Measurements from ENCODE around the gene BANP.
"Not testable (repeated sequence)": the region's sequence is repeated elsewhere in the genome, so short reads cannot be mapped to it uniquely, and the experiment has no call there.

The BANP gene

DNA sequence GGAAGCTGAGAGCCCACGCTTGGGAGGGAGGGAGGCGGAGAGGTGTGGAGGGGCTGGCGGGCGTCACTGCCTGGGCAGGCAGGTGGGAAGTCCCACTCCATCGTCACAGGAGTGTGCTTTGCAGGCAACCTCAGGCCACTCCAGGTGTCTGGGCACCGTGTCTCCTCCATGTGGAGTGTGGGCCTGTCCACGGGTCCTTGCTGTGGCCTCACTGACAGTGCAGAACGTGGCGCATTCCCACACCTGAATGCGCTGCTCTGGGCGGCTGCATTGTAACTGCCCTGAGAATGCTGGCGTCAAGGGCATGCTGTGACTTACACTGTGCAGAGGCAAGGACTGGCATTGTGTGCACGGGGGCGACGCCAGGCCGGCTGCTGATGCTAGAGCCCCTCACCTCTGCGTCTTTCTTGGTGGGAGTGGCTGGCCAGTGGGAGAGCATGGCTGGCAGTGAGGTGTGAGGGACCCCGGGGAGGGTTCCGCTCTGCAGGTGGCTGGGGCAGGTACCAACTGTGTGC, 66.4 kb downstream of the BANP start:
- Histone ChIP-seq H3K4me3 (ENCODE audit: low read depth, low read length) (no peak overlapping the region), H3K9me3 (ENCODE audit: control insufficient read depth, insufficient read depth, low read depth, low read length) (no peaks in the 10 kb centered on the region), H3K27ac (ENCODE audit: extremely low read depth, low read depth, low read length) (no peak overlapping the region), H3K36me3 (ENCODE audit: control insufficient read depth in 2 of 2, insufficient read depth in 1 of 2, low read length in 2 of 2) (peaks cover 0 to 31% of the 10 kb centered on the region in 2 experiments; a peak in 1 of 3 replicates), H3K4me1 (ENCODE audit: control insufficient read depth, insufficient read depth, low read length) (no peaks in the 10 kb centered on the region; the same call in 1 of the 2 replicates)
- CTCF ChIA-PET: no interaction called here
- POLR2A ChIA-PET: no interaction called here
- no peak for TF ChIP-seq GLI4 (tag by site-specific recombination; IDR thresholded peaks at IDR 0.05)
- no peak for TF ChIP-seq ZFP3 (tag by site-specific recombination; IDR thresholded peaks at IDR 0.05; ENCODE audit: low read depth)
- TF ChIP-seq ZNF510 (tag by site-specific recombination; IDR thresholded peaks at IDR 0.05; ENCODE audit: insufficient replicate concordance): no peak
- TF ChIP-seq, protein P1, sequence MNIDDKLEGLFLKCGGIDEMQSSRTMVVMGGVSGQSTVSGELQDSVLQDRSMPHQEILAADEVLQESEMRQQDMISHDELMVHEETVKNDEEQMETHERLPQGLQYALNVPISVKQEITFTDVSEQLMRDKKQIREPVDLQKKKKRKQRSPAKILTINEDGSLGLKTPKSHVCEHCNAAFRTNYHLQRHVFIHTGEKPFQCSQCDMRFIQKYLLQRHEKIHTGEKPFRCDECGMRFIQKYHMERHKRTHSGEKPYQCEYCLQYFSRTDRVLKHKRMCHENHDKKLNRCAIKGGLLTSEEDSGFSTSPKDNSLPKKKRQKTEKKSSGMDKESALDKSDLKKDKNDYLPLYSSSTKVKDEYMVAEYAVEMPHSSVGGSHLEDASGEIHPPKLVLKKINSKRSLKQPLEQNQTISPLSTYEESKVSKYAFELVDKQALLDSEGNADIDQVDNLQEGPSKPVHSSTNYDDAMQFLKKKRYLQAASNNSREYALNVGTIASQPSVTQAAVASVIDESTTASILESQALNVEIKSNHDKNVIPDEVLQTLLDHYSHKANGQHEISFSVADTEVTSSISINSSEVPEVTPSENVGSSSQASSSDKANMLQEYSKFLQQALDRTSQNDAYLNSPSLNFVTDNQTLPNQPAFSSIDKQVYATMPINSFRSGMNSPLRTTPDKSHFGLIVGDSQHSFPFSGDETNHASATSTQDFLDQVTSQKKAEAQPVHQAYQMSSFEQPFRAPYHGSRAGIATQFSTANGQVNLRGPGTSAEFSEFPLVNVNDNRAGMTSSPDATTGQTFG (tag by site-specific recombination; IDR thresholded peaks at IDR 0.05; ENCODE audit: borderline replicate concordance): no peak
- no peak for TF ChIP-seq ZNF223 (tag by site-specific recombination; IDR thresholded peaks at IDR 0.05)
- TF ChIP-seq, protein P2, sequence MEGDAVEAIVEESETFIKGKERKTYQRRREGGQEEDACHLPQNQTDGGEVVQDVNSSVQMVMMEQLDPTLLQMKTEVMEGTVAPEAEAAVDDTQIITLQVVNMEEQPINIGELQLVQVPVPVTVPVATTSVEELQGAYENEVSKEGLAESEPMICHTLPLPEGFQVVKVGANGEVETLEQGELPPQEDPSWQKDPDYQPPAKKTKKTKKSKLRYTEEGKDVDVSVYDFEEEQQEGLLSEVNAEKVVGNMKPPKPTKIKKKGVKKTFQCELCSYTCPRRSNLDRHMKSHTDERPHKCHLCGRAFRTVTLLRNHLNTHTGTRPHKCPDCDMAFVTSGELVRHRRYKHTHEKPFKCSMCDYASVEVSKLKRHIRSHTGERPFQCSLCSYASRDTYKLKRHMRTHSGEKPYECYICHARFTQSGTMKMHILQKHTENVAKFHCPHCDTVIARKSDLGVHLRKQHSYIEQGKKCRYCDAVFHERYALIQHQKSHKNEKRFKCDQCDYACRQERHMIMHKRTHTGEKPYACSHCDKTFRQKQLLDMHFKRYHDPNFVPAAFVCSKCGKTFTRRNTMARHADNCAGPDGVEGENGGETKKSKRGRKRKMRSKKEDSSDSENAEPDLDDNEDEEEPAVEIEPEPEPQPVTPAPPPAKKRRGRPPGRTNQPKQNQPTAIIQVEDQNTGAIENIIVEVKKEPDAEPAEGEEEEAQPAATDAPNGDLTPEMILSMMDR (tag by site-specific recombination; IDR thresholded peaks at IDR 0.05): no peak

DNA sequence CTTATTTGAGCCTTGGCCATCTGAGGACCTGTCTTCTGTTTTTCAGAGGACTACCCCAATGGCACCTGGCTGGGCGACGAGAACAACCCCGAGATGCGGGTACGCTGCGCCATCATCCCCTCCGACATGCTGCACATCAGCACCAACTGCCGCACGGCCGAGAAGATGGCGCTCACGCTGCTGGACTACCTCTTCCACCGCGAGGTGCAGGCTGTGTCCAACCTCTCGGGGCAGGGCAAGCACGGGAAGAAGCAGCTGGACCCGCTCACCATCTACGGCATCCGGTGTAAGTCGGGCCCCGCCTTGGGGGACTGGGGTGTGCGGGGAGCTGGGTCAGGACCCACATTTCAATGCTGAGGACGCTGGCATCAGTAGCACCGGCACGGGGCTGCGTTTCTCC, 67.1 kb downstream of the BANP start:
- H3K4me1 ChIP-seq (ENCODE audit: control insufficient read depth, insufficient read depth, low read length); POLR2A ChIA-PET; H3K9me3 ChIP-seq (ENCODE audit: control insufficient read depth, insufficient read depth, low read depth, low read length); H3K4me3 ChIP-seq (ENCODE audit: low read depth, low read length); H3K27ac ChIP-seq (ENCODE audit: extremely low read depth, low read depth, low read length); CTCF ChIA-PET: not testable (repeated sequence)
- H3K36me3 ChIP-seq (ENCODE audit: control insufficient read depth in 2 of 2, insufficient read depth in 1 of 2, low read length in 2 of 2): peaks cover 0 to 35% of the 10 kb centered on the region in 2 experiments; a peak in 1 of 3 replicates

DNA sequence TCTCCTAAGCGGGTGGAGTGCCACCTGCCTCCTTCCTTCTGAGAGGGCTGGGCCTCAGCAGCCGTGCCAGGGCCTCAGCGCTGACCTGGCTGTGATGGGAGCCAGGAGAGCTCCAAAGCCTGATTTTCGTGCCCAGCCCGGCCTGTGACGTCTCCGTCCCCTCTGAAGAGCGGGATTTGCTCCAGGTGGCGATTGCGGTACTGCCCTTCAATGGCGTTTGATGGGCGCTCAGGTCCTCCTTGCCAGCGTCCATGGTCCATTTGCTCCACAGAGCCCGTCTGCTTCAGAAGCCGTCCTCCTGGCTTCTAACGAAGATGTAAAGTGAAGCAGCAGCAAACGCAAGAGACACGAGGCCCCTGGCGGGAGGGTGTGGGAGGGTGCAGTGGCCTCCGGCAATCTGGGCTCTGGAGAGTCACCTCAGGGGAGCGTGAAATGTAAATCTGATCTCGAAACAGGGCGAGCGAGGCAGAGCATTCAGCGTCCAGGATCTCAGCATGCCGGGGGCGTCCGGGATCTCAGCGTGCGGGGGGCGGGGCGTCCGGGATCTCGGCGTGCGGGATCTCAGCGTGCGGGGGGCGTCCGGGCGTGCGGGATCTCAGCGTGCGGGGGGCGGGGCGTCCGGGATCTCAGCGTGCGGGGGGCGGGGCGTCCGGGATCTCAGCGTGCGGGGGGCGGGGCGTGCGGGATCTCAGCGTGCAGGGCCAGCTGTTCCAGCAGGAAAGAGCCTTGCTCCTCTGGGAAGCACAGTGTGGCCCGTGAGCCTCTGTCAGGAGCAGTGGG, 68.0 kb downstream of the BANP start:
- H3K4me1 ChIP-seq (ENCODE audit: control insufficient read depth, insufficient read depth, low read length); H3K4me3 ChIP-seq (ENCODE audit: low read depth, low read length); POLR2A ChIA-PET; H3K27ac ChIP-seq (ENCODE audit: extremely low read depth, low read depth, low read length); H3K9me3 ChIP-seq (ENCODE audit: control insufficient read depth, insufficient read depth, low read depth, low read length); CTCF ChIA-PET: not testable (repeated sequence)
- H3K36me3 ChIP-seq (ENCODE audit: control insufficient read depth in 2 of 2, insufficient read depth in 1 of 2, low read length in 2 of 2): peaks cover 0 to 35% of the 10 kb centered on the region in 2 experiments; a peak in 1 of 3 replicates

DNA sequence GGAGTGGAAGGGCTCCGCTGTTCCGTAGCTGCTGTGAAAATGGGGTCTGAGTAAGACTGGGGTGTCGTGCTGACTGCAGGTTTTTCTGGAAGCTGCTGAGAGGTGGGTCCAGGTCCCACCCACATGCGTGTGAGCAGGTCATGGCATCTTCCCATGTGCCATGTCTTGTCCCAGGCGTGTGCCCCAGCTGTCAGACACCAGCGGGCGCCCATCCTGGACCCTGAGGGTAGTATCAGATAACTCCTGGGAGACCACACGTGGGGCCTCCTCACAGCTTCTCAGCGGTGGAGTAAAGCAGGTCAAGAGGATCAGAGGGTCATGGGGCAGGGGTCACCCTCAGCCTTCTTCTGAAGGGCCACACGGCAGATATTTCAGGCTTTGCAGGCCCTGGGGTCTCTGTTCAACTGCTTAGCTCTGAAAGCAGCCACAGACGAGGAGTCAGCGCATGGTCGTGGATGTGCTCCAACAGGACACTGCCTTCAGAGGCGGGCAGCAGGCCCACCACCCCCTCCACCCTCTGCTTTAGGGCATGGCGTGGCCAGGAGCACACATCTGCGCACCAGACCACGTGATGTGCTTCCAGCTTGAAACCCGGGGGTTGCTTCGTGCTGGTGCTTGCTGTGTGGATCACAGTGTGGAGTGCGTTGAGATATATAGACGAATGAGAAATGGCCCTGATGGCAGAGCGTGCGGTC, 68.7 kb downstream of the BANP start:
- Histone ChIP-seq H3K27ac (ENCODE audit: extremely low read depth, low read depth, low read length) (no peak overlapping the region), H3K4me1 (ENCODE audit: control insufficient read depth, insufficient read depth, low read length) (no peaks in the 10 kb centered on the region), H3K9me3 (ENCODE audit: control insufficient read depth, insufficient read depth, low read depth, low read length) (no peaks in the 10 kb centered on the region), H3K36me3 (ENCODE audit: control insufficient read depth in 2 of 2, insufficient read depth in 1 of 2, low read length in 2 of 2) (peaks cover 0 to 35% of the 10 kb centered on the region in 2 experiments; a peak in 1 of 3 replicates), H3K4me3 (ENCODE audit: low read depth, low read length) (no peak overlapping the region)
- ChIA-PET CTCF (no interaction called here), POLR2A (no interaction called here)
- TF ChIP-seq ZNF664 (tag by site-specific recombination; IDR thresholded peaks at IDR 0.05) (no peak), PRDM1 (tag by site-specific recombination; IDR thresholded peaks at IDR 0.05) (no peak), ZEB2 (tag by site-specific recombination; IDR thresholded peaks at IDR 0.05) (no peak), ZXDB (tag by site-specific recombination; IDR thresholded peaks at IDR 0.05) (no peak)
- TF ChIP-seq, protein P3, sequence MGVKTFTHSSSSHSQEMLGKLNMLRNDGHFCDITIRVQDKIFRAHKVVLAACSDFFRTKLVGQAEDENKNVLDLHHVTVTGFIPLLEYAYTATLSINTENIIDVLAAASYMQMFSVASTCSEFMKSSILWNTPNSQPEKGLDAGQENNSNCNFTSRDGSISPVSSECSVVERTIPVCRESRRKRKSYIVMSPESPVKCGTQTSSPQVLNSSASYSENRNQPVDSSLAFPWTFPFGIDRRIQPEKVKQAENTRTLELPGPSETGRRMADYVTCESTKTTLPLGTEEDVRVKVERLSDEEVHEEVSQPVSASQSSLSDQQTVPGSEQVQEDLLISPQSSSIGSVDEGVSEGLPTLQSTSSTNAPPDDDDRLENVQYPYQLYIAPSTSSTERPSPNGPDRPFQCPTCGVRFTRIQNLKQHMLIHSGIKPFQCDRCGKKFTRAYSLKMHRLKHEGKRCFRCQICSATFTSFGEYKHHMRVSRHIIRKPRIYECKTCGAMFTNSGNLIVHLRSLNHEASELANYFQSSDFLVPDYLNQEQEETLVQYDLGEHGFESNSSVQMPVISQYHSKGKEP (tag by site-specific recombination; IDR thresholded peaks at IDR 0.05): no peak
- TF ChIP-seq, protein P4, sequence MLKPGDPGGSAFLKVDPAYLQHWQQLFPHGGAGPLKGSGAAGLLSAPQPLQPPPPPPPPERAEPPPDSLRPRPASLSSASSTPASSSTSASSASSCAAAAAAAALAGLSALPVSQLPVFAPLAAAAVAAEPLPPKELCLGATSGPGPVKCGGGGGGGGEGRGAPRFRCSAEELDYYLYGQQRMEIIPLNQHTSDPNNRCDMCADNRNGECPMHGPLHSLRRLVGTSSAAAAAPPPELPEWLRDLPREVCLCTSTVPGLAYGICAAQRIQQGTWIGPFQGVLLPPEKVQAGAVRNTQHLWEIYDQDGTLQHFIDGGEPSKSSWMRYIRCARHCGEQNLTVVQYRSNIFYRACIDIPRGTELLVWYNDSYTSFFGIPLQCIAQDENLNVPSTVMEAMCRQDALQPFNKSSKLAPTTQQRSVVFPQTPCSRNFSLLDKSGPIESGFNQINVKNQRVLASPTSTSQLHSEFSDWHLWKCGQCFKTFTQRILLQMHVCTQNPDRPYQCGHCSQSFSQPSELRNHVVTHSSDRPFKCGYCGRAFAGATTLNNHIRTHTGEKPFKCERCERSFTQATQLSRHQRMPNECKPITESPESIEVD (tag by site-specific recombination; IDR thresholded peaks at IDR 0.05): no peak
- TF ChIP-seq, protein P5, sequence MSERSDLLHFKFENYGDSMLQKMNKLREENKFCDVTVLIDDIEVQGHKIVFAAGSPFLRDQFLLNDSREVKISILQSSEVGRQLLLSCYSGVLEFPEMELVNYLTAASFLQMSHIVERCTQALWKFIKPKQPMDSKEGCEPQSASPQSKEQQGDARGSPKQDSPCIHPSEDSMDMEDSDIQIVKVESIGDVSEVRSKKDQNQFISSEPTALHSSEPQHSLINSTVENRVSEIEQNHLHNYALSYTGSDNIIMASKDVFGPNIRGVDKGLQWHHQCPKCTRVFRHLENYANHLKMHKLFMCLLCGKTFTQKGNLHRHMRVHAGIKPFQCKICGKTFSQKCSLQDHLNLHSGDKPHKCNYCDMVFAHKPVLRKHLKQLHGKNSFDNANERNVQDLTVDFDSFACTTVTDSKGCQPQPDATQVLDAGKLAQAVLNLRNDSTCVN (tag by site-specific recombination; optimal IDR thresholded peaks at IDR 0.05): no peak
